HepG2 (cell line): ENCODE measurements around the gene ATRIP. TPM values are rescaled to one million over a fixed set of nuclear protein-coding genes. Genes with fewer than 3 reads are reported as not detected.

Experiments
- ATAC-seq: fragments of 200-7000 bp; cut with Tn5 transposase; 3 replicates; pipeline ENCODE4 v1.9.1; 2020; ENCODE audit warnings: mild to moderate bottlenecking, moderate library complexity
- BruUV-seq: library from RNA; stranded (reverse); fragments of 400-500 nt; replicated peaks from 2 replicates; lab custom pipeline; 2021; lab: Mats Ljungman, UMichigan
- CTCF ChIA-PET: fragments of 300-600 bp; formaldehyde crosslinking; extraction: SDS; loops from one replicate; lab custom pipeline; 2021; ENCODE audit warnings: low total read pairs, inconsistent platforms, low intra/inter-chr PET ratio; lab: Yijun Ruan, JAX
- POLR2A ChIA-PET: fragments of 350-600 bp; sonication (Branson Sonifier 250); formaldehyde crosslinking; loops from one replicate; lab custom pipeline; 2020; ENCODE audit warnings: antibody characterized with exemption, inconsistent platforms; lab: Yijun Ruan, JAX
- DNase-seq: peaks from one replicate; pipeline ENCODE4 v3.0.0-alpha.2; 2015; ENCODE audit warnings: low spot score
- FAIRE-seq: peaks from 3 replicates; lab custom pipeline; 2011; peaks lifted over from hg19 to GRCh38; lab: Jason Lieb, UNC
- H2AFZ ChIP-seq: one replicate; pipeline ENCODE4 v1.6.1; 2011; ENCODE audit warnings: low read length, inconsistent platforms
- H3K27ac ChIP-seq: fragments of 300-600 bp; 3 replicates; pipeline ENCODE4 v1.8.0; 2011; ENCODE audit warnings: mixed run types, mild to moderate bottlenecking, mixed read lengths, low read length, inconsistent platforms; ENCODE audit not compliant: insufficient read depth; ENCODE audit errors: extremely low read length
- H3K27me3 ChIP-seq, 2 experiments: fragments of 200-600 bp in 1 of 2; 2 replicates in 1 of 2; 3 replicates in 1 of 2; pipeline versions ENCODE4 v1.6.0 to v1.8.0; 2011; ENCODE audit warnings: low read length in 2 of 2, mild to moderate bottlenecking in 2 of 2, moderate library complexity in 2 of 2, inconsistent platforms in 1 of 2; ENCODE audit not compliant: insufficient read depth in 2 of 2, control insufficient read depth in 1 of 2
- H3K36me3 ChIP-seq, 2 experiments: fragments of 200-600 bp in 1 of 2; replicated peaks in 1 of 2; 2 replicates in 1 of 2; 3 replicates in 1 of 2; pipeline versions ENCODE4 v1.5.1 to v1.8.0; 2011; ENCODE audit warnings: low read length in 2 of 2, inconsistent platforms in 1 of 2; ENCODE audit not compliant: insufficient read depth in 2 of 2, control insufficient read depth in 1 of 2
- H3K4me1 ChIP-seq: 2 replicates; pipeline ENCODE4 v1.5.1; 2012; ENCODE audit warnings: low read length, inconsistent platforms; ENCODE audit not compliant: insufficient read depth
- H3K4me2 ChIP-seq: 2 replicates; pipeline ENCODE4 v1.6.0; 2011; ENCODE audit warnings: low read depth, low read length, inconsistent platforms
- H3K4me3 ChIP-seq, 3 experiments: fragments of 200-600 bp in 1 of 3; sonication (generic), shearing (Covaris generic) in 1 of 3; replicated peaks in 1 of 3; 2 replicates each; pipeline ENCODE4 v1.5.1; 2011 to 2016; ENCODE audit warnings: low read length in 3 of 3, inconsistent platforms in 2 of 3, low read depth in 2 of 3, mild to moderate bottlenecking in 2 of 3, control low read depth in 1 of 3, mixed read lengths in 1 of 3; ENCODE audit not compliant: insufficient read depth in 1 of 3
- H3K79me2 ChIP-seq: one replicate; pipeline ENCODE4 v1.6.1; 2011; ENCODE audit warnings: low read length, inconsistent platforms; ENCODE audit not compliant: insufficient read depth
- H3K9ac ChIP-seq: 2 replicates; pipeline ENCODE4 v1.6.0; 2011; ENCODE audit warnings: mild to moderate bottlenecking, low read depth, low read length, inconsistent platforms; ENCODE audit not compliant: insufficient read depth
- H3K9me3 ChIP-seq: 2 replicates; pipeline ENCODE4 v1.5.1; 2012; ENCODE audit warnings: mild to moderate bottlenecking, low read length
- H4K20me1 ChIP-seq: 2 replicates; pipeline ENCODE4 v1.6.0; 2011; ENCODE audit warnings: inconsistent platforms, mild to moderate bottlenecking, low read length, moderate library complexity; ENCODE audit not compliant: insufficient read depth
- GFI1 ChIP-seq: sonication (generic); formaldehyde crosslinking; IDR thresholded peaks from 2 replicates; pipeline ENCODE4 v1.5.0; 2020; ENCODE audit warnings: missing genetic modification reagents, mild to moderate bottlenecking, borderline replicate concordance
- HNRNPL ChIP-seq: fragments of 200-400 bp; formaldehyde crosslinking; IDR thresholded peaks from 2 replicates; pipeline ENCODE4 v1.6.1; 2017; ENCODE audit warnings: mild to moderate bottlenecking, low read depth, low read length
- PAF1 ChIP-seq: IDR thresholded peaks from 2 replicates; pipeline ENCODE4 v1.6.1; 2016; ENCODE audit warnings: missing genetic modification reagents, missing compliant biosample characterization
- RFX3 ChIP-seq: IDR thresholded peaks from 2 replicates; pipeline ENCODE4 v1.6.1; 2016; ENCODE audit warnings: missing biosample characterization, missing genetic modification reagents
- ZNF367 ChIP-seq: sonication (generic); formaldehyde crosslinking; IDR thresholded peaks from 2 replicates; pipeline ENCODE4 v1.4.0; 2020; ENCODE audit warnings: missing genetic modification reagents, borderline replicate concordance
- WGBS: methylation state at CpG from one replicate; pipeline ENCODE4 v1.1.6; 2017; ENCODE audit warnings: low lambda C conversion rate; 5-methylcytosine and 5-hydroxymethylcytosine counted together
- in situ Hi-C: cut with HindIII; loops from 2 replicates; pipeline ENCODE4 v1.10.0; 2017; ENCODE audit warnings: low pct_unique_long_range_greater_than_20kb; ENCODE audit not compliant: extremely low pct_ligation_motif_present
- intact Hi-C: fragments of 100-400 bp; cut with micrococcal nuclease; formaldehyde crosslinking; loops from one replicate; pipeline ENCODE4 v1.10.0; 2022; ENCODE audit not compliant: unreplicated experiment
- polyA plus RNA-seq, 8 experiments: library from polyadenylated mRNA; depleted of rRNA in 3 of 8; stranded (reverse) in 7 of 8; unstranded in 1 of 8; fragments of >200 nt; fragmentation: Illumina TruSeq in 4 of 8; extraction: Trizol in 4 of 8; gene quantifications; 2 replicates each; pipeline versions ENCODE4 v1.2.1 to v1.2.3, GENCODE V29; 2011 to 2016; ENCODE audit warnings: low read depth in 4 of 8, missing spikeins in 1 of 8, mixed read lengths in 1 of 8; ENCODE audit not compliant: insufficient read depth in 1 of 8
- total RNA-seq, 5 experiments: library from RNA; depleted of rRNA; stranded (reverse); fragments of >200 nt; fragmentation: Illumina TruSeq; extraction: Trizol; gene quantifications; 2 replicates each; pipeline ENCODE4 v1.2.3, GENCODE V29; 2016; ENCODE audit warnings: low read depth in 1 of 5
- TF ChIP-seq, protein P1 (sequence below): IDR thresholded peaks from 2 replicates; pipeline ENCODE4 v1.6.1; 2016; ENCODE audit warnings: low read depth, control low read depth
- TF ChIP-seq, protein P2 (sequence below), 2 experiments: sonication (generic) in 1 of 2; formaldehyde crosslinking in 1 of 2; IDR thresholded peaks; 2 replicates each; pipeline versions ENCODE4 v1.6.1 to v1.9.0; 2014 to 2022; ENCODE audit warnings: antibody characterized with exemption in 1 of 2, borderline replicate concordance in 1 of 2, inconsistent platforms in 1 of 2, low read depth in 1 of 2, missing genetic modification reagents in 1 of 2
- TF ChIP-seq, protein P3 (sequence below): sonication (generic); formaldehyde crosslinking; IDR thresholded peaks from 2 replicates; pipeline ENCODE4 v1.4.0; 2020; ENCODE audit warnings: mild to moderate bottlenecking, missing genetic modification reagents
- TF ChIP-seq, protein P4 (sequence below): sonication (generic); formaldehyde crosslinking; IDR thresholded peaks from 2 replicates; pipeline ENCODE4 v1.5.0; 2020; ENCODE audit warnings: mild to moderate bottlenecking, missing genetic modification reagents

The ATRIP gene
- total and polyA plus RNA-seq, 2 of the 13 experiments (the other 11 are each of a cell fraction or from before 2014, with no cell fraction given): 5.1 to 12.5 TPM

DNA sequence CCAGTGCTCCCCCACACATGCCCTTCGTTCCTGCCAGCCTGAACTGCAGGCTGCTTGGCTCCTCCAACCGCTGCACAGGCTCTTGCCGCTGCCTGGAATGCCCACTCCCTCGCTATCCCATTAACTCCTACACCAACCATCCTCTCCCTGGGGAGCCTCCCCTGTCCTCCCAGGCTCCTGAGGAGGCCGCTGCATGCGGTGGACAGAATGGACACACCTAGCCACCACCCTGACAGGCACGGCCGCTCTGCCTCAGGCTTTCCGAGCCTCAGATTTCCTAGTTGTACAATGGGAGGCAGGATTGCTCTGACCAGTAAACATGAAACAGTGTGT is 18.9 kb upstream of the ATRIP start:
- Histone ChIP-seq H3K4me3 (peak overlapping the region; percentile 79 to 93 (median 86)), H3K27ac (peak overlapping the region; percentile 99)
- POLR2A ChIA-PET: interaction anchor here (1.3 to 9.0 kb wide), 4 partner anchors 8 to 45 kb away, joined by 3 to 130 read pairs (median 16); partner anchors contain the start of genes CCDC51 and TMA7
- no peak for TF ChIP-seq GFI1 (CRISPR knock-in tag)
- TF ChIP-seq, protein P1, sequence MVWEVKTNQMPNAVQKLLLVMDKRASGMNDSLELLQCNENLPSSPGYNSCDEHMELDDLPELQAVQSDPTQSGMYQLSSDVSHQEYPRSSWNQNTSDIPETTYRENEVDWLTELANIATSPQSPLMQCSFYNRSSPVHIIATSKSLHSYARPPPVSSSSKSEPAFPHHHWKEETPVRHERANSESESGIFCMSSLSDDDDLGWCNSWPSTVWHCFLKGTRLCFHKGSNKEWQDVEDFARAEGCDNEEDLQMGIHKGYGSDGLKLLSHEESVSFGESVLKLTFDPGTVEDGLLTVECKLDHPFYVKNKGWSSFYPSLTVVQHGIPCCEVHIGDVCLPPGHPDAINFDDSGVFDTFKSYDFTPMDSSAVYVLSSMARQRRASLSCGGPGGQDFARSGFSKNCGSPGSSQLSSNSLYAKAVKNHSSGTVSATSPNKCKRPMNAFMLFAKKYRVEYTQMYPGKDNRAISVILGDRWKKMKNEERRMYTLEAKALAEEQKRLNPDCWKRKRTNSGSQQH (CRISPR knock-in tag): no peak
- TF ChIP-seq, protein P2, sequence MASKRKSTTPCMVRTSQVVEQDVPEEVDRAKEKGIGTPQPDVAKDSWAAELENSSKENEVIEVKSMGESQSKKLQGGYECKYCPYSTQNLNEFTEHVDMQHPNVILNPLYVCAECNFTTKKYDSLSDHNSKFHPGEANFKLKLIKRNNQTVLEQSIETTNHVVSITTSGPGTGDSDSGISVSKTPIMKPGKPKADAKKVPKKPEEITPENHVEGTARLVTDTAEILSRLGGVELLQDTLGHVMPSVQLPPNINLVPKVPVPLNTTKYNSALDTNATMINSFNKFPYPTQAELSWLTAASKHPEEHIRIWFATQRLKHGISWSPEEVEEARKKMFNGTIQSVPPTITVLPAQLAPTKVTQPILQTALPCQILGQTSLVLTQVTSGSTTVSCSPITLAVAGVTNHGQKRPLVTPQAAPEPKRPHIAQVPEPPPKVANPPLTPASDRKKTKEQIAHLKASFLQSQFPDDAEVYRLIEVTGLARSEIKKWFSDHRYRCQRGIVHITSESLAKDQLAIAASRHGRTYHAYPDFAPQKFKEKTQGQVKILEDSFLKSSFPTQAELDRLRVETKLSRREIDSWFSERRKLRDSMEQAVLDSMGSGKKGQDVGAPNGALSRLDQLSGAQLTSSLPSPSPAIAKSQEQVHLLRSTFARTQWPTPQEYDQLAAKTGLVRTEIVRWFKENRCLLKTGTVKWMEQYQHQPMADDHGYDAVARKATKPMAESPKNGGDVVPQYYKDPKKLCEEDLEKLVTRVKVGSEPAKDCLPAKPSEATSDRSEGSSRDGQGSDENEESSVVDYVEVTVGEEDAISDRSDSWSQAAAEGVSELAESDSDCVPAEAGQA (IDR thresholded peaks at IDR 0.05; ENCODE audit: low read depth): no peak
- TF ChIP-seq, protein P2 (CRISPR knock-in tag; IDR thresholded peaks at IDR 0.05; ENCODE audit: borderline replicate concordance): no peak
- TF ChIP-seq PAF1: peak; percentile 72; the same call in 1 of the 2 replicates
- TF ChIP-seq RFX3 (CRISPR knock-in tag): no peak
- TF ChIP-seq HNRNPL: peak; percentile 86; the same call in 1 of the 2 replicates
- TF ChIP-seq, protein P3, sequence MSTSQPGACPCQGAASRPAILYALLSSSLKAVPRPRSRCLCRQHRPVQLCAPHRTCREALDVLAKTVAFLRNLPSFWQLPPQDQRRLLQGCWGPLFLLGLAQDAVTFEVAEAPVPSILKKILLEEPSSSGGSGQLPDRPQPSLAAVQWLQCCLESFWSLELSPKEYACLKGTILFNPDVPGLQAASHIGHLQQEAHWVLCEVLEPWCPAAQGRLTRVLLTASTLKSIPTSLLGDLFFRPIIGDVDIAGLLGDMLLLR (CRISPR knock-in tag): 0 out of 2 replicates have a peak, but pooled peaks have one; percentile 23
- no peak for TF ChIP-seq ZNF367 (CRISPR knock-in tag)
- TF ChIP-seq, protein P4, sequence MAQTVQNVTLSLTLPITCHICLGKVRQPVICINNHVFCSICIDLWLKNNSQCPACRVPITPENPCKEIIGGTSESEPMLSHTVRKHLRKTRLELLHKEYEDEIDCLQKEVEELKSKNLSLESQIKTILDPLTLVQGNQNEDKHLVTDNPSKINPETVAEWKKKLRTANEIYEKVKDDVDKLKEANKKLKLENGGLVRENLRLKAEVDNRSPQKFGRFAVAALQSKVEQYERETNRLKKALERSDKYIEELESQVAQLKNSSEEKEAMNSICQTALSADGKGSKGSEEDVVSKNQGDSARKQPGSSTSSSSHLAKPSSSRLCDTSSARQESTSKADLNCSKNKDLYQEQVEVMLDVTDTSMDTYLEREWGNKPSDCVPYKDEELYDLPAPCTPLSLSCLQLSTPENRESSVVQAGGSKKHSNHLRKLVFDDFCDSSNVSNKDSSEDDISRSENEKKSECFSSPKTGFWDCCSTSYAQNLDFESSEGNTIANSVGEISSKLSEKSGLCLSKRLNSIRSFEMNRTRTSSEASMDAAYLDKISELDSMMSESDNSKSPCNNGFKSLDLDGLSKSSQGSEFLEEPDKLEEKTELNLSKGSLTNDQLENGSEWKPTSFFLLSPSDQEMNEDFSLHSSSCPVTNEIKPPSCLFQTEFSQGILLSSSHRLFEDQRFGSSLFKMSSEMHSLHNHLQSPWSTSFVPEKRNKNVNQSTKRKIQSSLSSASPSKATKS: no peak

More for the DNA sequence above, 18.9 kb upstream of the ATRIP start:
- WGBS: 16% methylated on average over 9 of the region's 9 CpGs
- ATAC-seq (no peak), FAIRE-seq (no peak), DNase-seq (no peak)
- H3K9ac ChIP-seq: peak overlapping the region; percentile 96
- H3K4me1 ChIP-seq: peaks cover 83% of the 10 kb centered on the region
- peak overlapping the region; percentile 100 for H3K4me2 ChIP-seq
- intact Hi-C loops (no loop called here), in situ Hi-C loops (no loop called here)
- peaks cover 57% of the 10 kb centered on the region for H4K20me1 ChIP-seq
- peaks cover 58% of the 10 kb centered on the region for H3K79me2 ChIP-seq
- no peaks in the 10 kb centered on the region for H3K27me3 ChIP-seq
- CTCF ChIA-PET: interaction anchor here (3.1 kb wide), 1 partner anchor 8 kb away, joined by 14 read pairs; no protein-coding TSS in a partner anchor
- peaks cover 18 to 31% of the 10 kb centered on the region in 2 experiments; a peak in 4 of 5 replicates for H3K36me3 ChIP-seq
- BruUV-seq: no TSS peak
- no peak overlapping the region for H2AFZ ChIP-seq
- no peaks in the 10 kb centered on the region for H3K9me3 ChIP-seq
